ENCODE data around the gene RCBTB1.

GRCh38 chr13:49563516-49563915, 21.8 kb downstream of the RCBTB1 start:
- TF ChIP-seq CTCF (tag by site-specific recombination; IDR thresholded peaks at IDR 0.05) = no peak
- TF ChIP-seq SP2 (tag by site-specific recombination; IDR thresholded peaks at IDR 0.05) = no peak
- TF ChIP-seq ZBTB11 (tag by site-specific recombination; conservative IDR thresholded peaks at IDR 0.05; ENCODE audit: low read depth) = no peak
- TF ChIP-seq ZNF274 (IDR thresholded peaks at IDR 0.05; ENCODE audit: low read length) = no peak
- TF ChIP-seq ZNF274 (tag by site-specific recombination; IDR thresholded peaks at IDR 0.05; ENCODE audit: borderline replicate concordance) = no peak
- no peak for TF ChIP-seq YY1 (tag by site-specific recombination; IDR thresholded peaks at IDR 0.05)
- TF ChIP-seq ZNF37A (tag by site-specific recombination; IDR thresholded peaks at IDR 0.05) = no peak
- TF ChIP-seq ZNF76 (tag by site-specific recombination; IDR thresholded peaks at IDR 0.05; ENCODE audit: borderline replicate concordance, low read depth) = no peak
- TF ChIP-seq ATF2 (tag by site-specific recombination; IDR thresholded peaks at IDR 0.05; ENCODE audit: low read depth) = no peak
- no peak for TF ChIP-seq ZSCAN16 (tag by site-specific recombination; IDR thresholded peaks at IDR 0.05)
- no peak for TF ChIP-seq ZNF449 (tag by site-specific recombination; IDR thresholded peaks at IDR 0.05)

Measured in HEK293 (cell line).